Cerebellar nuclear complex (tissue), 1 donor: ENCODE results near the gene LACC1.

ENCODE experiments used
- DNase-seq, 2 experiments: peaks; one replicate each; lab custom pipeline; 2025; lab: John Stamatoyannopoulos, UW

Gene LACC1

GRCh38 chr13:43879755-43880181 lies at the start of gene LACC1:
Gene LACC1 (plus strand): TSS chr13:43879904. CDS start chr13:43880986, 1,082 bp downstream.
- peak in 1 of 2 experiments; percentile 4 for DNase-seq

DNA sequence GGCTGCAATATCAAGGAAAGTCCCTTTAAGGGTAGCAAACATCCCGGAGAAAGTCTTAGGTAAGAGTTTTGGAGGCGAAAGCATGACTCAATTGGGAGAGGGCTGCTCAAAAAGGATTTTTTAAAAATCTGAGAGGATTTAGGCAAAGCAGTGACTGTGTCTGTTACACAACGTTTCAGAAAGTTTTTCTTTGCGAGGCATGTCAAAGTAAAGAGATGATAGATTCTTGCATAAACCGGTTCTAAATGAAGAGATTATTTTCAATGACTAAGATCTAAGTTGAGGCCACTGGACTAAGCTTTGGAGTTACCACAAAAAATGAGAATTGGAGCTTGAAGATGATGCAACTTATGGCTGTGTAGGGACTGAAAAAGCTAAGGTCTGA lies 49.2 kb upstream of the LACC1 start:
- no peak for DNase-seq

GRCh38 chr13:43831088-43831487 lies 48.6 kb upstream of the LACC1 start:
- no peak for DNase-seq

DNA sequence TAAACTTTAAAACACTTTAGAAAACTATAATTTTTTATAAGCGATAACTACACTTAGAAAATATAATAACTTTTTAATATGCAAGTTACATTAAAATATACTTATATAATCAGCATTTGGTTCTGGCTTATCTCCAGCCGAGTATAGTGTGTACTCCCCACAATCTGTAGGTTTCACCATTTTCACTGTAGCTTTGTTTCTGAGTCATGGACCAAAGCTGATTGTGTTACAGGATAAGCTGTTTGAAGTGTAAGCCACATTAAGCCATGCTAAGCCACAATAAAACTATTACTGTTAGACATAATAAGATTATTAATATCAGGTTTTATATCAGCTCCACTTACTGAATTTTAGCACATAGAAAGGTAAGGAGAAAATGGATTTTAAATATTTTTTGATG lies 44.0 kb upstream of the LACC1 start:
- DNase-seq = no peak

GRCh38 chr13:43838909-43839308 lies 40.8 kb upstream of the LACC1 start:
- no peak for DNase-seq

DNA sequence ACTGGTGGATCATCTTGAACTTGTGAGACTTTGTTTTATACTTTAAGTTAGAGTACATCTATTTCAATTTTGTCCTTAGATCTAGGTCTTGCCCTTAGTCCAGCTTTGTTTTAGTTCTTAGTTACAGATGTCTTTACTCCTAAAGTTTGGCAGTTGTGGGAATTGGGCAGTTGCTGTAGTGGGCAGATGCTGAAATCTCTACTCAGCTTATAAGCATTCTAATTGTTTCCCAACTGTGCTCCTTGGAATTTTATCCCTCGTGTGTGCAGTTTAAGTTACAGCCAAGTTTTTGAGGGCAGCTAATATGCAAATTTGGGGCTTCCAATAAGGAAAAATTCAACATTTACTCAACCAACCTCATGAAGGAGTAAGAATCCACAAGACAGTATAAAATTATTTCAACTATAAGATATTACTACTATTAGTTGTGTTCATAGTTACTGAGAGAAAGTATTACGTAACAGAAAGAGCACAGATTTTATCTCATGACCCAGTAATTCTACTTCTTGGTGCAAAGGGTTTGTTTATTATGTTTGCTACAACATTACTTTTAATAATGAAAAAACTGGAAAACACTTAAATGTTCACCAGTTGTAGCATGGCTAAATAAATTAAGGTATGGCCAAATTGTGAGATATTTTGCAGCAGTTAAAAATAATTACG lies 33.1 kb upstream of the LACC1 start:
- no peak for DNase-seq

DNA sequence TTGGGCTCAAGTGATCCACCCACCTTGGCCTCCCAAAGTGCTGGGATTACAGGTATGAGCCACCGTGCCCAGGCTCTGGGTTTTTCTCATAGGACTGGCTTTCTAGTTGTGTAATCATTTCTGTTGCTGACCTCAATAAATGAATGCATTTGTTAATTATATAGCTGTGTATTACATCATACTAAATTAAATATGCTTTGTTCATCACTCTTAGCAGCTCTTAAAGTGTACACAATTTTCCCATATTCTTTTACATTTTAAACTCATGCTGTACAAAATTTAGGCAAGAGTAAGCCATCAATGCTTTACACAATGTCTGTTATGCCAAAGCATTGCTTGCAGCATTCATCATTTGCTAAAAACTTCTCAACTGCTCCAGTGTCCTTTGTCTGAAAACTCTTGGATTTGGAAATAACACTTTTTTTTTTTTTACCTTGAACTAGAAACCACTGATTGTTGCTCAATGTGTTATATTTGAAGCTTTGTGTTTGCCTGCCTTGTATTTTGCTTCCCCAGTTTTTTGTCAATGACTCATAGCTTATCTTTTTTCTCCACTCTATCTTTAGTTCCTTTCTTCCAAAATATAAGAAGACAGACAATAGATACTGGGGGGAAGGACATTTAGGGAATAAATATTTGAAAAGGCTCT lies 31.6 kb upstream of the LACC1 start:
- no peak for DNase-seq

- DNase-seq = no peak
These were observed 28.8 kb upstream of the LACC1 start for GRCh38 chr13:43850873-43851272.

DNA sequence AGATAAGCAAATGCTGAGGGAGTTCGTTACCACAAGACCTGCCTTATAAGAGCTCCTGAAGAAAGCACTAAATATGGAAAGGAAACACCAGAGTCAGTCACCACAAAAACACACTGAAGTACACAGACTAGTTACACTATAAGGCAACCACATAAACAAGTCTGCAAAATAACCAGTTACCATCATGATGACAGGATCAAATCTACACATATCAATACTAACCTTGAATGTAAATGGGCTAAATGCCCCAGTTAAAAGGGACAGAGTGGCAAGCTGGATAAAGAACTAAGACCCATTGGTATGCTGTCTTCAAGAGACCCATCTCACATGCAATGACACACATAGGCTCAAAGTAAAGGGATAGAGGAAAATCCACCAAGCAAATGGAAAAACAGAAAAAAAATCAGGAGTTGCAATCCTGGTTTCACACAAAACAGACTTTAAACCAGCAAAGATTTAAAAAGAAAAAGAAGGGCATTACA lies 26.7 kb upstream of the LACC1 start:
- no peak for DNase-seq

DNA sequence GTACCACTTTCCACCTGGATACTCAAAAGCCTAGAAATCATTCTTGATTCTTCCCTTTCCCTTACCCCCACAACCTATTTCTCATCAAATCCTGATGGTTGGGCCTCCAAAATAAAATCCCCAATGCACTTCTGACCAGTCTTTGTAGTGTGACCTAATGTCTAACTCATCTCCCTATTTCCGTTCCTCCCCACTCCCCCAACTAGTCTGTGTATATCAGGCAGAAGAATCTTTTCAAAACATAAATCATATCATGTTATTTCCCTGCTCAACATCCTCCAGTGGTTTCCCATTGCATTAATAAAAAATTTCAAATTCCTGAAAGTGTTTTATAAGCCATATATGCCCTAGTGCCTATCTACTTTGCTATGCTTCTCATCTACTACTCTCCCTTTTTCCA lies 17.8 kb upstream of the LACC1 start:
- no peak for DNase-seq

- DNase-seq = no peak
These were observed 14.8 kb upstream of the LACC1 start for GRCh38 chr13:43864921-43865320.

GRCh38 chr13:43865892-43866291 lies 13.8 kb upstream of the LACC1 start:
- DNase-seq = no peak

DNA sequence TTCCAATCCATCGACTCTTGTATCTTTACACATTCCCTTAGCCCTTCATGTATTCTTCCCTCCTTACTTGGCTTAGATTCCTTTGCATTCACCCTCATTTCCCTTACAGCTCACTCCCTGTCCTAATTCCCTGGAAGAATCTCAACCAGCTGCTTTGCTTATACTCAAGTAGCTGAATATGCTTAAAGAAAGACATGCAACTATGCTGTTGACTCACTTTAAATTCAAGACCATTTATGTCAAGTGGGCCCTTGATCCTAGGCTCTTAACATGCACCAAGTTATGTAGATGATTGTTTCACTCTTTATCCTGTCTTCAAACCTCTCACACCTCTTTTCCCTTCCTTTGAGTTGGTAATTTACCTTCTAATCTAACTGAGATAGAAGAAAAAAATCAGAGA lies 7.5 kb upstream of the LACC1 start:
- DNase-seq = no peak

DNA sequence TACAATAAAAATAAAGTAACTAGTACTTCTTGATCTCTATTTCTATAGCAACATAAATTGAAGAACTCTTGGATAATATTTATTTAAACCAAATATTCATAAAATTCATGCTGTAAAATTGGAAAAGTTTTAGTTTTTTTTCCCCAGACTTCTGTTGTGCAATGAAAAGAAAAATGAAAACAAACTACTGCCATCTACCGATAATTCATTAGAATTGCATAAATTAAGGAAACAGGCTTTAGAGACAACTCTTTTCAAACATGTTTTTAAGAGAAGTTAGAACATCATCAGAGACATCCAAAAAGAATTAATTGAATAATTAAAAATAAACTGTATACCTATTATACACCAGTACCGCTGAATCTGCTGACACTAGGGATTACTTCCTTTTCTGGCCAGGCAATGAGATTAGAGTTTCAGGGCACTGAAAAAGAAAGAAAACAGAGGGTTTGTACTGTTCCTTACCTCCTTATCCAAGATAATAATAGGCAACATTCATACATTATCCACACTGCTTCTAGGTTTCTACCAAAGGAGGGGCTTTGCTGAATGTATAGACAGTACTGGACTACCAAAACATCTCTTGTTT lies 5.1 kb upstream of the LACC1 start:
- DNase-seq = peak in 1 of 2 experiments; percentile 21

GRCh38 chr13:43876366-43876765 lies 3.3 kb upstream of the LACC1 start:
- no peak for DNase-seq

DNA sequence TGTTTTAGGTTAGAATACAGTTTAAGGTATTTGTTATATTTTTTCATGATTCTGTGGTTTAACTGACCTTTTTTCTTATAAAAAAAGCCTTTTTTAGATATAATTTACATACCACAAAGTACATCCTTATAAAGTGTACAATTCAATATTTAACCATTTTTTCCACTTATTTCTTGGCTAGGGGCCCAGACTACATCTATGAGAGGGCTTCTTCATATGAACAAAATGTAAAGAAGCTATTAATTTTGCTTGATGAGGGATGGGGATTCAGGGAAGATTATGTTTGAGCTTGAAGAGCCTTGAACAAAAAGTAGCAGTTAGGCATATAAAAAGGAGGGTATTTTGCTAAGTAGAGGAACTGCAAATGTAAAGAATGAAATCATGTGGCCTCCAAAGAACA lies 2.4 kb upstream of the LACC1 start:
- DNase-seq = no peak

- no peak for DNase-seq
These were observed 1.9 kb upstream of the LACC1 start for GRCh38 chr13:43877766-43878165.

GRCh38 chr13:43878892-43879754 lies 581 bp upstream of the LACC1 start, which contains the start of gene CCDC122:
Gene CCDC122 (minus strand): TSS chr13:43879740. CDS start chr13:43869376, 10,364 bp downstream.
- peak in 1 of 2 experiments; percentile 18 for DNase-seq

DNA sequence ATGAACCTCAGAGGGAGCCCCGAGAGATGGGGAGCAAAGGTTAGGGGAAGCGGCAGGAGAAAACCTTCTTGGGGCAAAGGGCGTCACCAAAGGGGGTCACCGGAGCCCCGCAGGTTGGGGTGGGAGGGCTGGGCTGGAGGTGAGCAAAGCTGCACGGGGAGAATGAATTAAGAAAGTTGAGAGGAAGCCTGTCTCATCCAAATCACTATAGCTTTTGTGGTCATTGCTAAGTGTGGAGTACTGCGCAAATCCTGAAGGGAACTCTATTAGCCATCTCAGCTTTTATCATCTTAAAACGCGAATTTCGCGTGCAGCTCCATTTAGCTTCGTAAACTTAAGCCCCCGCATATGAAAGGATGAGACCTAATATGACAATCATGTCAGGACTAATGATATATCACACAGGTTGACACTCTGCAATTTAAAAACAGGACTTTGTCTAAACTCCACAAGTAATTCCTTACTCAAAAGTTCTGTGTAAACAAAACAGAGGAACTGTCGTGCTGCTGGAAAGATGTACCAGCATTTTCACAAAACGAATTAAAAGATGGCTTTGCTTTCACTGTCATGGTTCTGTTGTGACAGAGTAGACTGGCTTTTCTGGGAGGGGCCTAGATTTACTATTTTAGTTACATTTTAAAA lies 631 bp downstream of the LACC1 start:
- no peak for DNase-seq

DNA sequence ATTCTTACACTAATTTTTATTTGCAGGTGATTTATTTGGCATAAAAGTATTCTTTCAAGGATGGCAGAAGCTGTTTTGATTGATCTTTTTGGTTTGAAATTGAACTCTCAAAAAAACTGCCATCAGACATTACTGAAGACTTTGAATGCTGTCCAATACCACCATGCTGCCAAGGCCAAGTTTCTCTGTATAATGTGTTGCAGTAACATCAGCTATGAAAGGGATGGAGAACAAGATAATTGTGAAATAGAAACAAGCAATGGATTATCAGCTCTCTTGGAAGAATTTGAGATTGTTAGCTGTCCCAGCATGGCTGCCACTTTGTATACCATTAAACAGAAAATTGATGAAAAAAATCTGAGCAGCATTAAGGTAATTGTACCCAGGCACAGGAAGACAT lies 1.2 kb downstream of the LACC1 start:
- DNase-seq = no peak

- no peak for DNase-seq
These were observed 1.9 kb downstream of the LACC1 start for GRCh38 chr13:43881580-43881979.

DNA sequence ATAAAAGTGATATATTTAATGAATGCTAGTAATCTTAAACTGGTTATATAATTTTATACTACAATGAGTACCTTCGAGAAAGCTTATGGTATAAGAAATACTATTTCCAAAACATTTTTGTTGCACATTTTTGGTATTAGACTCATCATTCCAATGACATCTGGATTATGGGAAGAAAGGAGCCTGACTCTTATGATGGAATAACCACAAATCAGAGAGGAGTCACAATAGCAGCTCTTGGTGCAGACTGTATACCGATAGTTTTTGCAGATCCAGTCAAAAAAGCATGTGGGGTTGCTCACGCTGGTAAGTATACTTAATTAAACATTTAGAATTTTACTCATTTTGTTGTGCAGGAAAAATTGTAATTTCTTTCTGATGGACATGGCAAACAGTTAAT lies 3.9 kb downstream of the LACC1 start:
- DNase-seq = no peak
